GM10248 (cell line): ENCODE measurements around the gene PCBP1.
A peak's percentile ranks its signal among the peaks of the same experiment; 100 is the strongest.
"Not testable (repeated sequence)": the region's sequence is repeated elsewhere in the genome, so short reads cannot be mapped to it uniquely, and the experiment has no call there.

Source experiments
- CTCF ChIA-PET: fragments of 300-600 bp; sonication (Branson Sonifier 250); formaldehyde crosslinking; extraction: SDS; loops from one replicate; lab custom pipeline; 2021; ENCODE audit warnings: antibody characterized with exemption; lab: Yijun Ruan, JAX
- POLR2A ChIA-PET: fragments of 350-650 bp; sonication (Branson Sonifier 250); formaldehyde crosslinking; extraction: SDS; loops from one replicate; lab custom pipeline; 2020; ENCODE audit warnings: antibody characterized with exemption; lab: Yijun Ruan, JAX
- DNase-seq: peaks from one replicate; pipeline ENCODE4 v3.0.0; 2012; ENCODE audit errors: extremely low spot score
- TF ChIP-seq, protein P1 (sequence below): IDR thresholded peaks from 2 replicates; pipeline ENCODE4 v1.5.1; 2012; ENCODE audit warnings: mild to moderate bottlenecking, low read depth; ENCODE audit errors: extremely low read depth, missing control alignments, control extremely low read depth

PCBP1 gene

GRCh38 chr2:70050631-70051425 lies 36.4 kb upstream of the PCBP1 start:
- TF ChIP-seq, protein P1, sequence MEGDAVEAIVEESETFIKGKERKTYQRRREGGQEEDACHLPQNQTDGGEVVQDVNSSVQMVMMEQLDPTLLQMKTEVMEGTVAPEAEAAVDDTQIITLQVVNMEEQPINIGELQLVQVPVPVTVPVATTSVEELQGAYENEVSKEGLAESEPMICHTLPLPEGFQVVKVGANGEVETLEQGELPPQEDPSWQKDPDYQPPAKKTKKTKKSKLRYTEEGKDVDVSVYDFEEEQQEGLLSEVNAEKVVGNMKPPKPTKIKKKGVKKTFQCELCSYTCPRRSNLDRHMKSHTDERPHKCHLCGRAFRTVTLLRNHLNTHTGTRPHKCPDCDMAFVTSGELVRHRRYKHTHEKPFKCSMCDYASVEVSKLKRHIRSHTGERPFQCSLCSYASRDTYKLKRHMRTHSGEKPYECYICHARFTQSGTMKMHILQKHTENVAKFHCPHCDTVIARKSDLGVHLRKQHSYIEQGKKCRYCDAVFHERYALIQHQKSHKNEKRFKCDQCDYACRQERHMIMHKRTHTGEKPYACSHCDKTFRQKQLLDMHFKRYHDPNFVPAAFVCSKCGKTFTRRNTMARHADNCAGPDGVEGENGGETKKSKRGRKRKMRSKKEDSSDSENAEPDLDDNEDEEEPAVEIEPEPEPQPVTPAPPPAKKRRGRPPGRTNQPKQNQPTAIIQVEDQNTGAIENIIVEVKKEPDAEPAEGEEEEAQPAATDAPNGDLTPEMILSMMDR = no peak
- CTCF ChIA-PET = no interaction called here
- DNase-seq = no peak
- POLR2A ChIA-PET = no interaction called here

GRCh38 chr2:70055259-70055658 lies 32.0 kb upstream of the PCBP1 start:
- DNase-seq, POLR2A ChIA-PET: not testable (repeated sequence)
- CTCF ChIA-PET = interaction anchor here (1.1 kb wide), 1 partner anchor 13 kb away, joined by 3 read pairs; no protein-coding TSS in a partner anchor

GRCh38 chr2:70061317-70061716 lies 26.0 kb upstream of the PCBP1 start:
- ChIA-PET CTCF (interaction anchor here (1.2 to 2.2 kb wide), 4 partner anchors 10 to 149 kb away, joined by 3 to 10 read pairs (median 8); no protein-coding TSS in a partner anchor), POLR2A (interaction anchor here (0.6 kb wide), 1 partner anchor 64 kb away, joined by 3 read pairs; no protein-coding TSS in a partner anchor)
- TF ChIP-seq, protein P1 = no peak
- DNase-seq = no peak

DNA sequence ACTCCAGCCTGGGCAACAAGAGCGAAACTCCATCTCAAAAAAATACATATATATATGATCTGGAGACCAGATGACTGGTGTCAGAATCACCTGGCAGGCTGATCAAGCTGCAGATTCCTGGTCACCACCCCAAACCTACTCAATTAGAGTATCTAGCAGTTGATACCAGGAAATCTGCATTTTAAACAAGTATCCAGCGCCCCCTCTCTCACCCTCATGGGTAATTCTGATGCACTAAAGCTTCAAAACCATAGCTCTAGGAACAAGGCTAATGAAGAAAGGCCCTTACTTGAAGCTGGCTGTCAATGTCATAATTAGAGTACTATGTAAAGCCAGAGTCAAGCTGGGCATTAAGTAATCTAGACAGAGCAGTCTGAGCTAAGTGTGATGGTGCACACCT lies 25.0 kb upstream of the PCBP1 start:
- ChIA-PET POLR2A (interaction anchor here (0.6 kb wide), 2 partner anchors 65 to 645 kb away, joined by 3 read pairs; no protein-coding TSS in a partner anchor), CTCF (interaction anchor here (1.0 to 2.0 kb wide), 13 partner anchors 9 to 338 kb away, joined by 3 to 10 read pairs (median 3); no protein-coding TSS in a partner anchor)
- DNase-seq = no peak
- TF ChIP-seq, protein P1 = no peak

DNA sequence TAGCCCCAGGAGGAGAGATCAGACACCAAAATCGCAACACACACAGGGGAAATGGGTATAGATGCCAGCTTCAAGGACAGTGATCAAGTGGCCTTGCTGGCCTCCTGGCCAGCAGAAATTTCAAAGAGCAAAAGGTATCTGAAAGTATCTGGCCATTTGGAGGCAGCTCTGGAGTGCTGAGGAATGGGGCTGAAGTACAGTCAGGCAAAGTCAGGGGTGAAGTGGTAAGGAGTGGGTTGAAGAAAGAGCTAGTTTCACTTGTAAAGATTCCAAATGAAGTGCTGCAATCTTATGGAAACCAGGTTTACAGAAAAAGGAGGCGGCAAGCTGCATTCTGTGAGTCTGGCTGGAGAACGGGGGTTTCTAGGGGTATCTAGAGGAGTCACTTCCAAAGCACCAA lies 19.2 kb upstream of the PCBP1 start:
- TF ChIP-seq, protein P1 = no peak
- DNase-seq = no peak
- CTCF ChIA-PET = interaction anchor here (0.9 to 6.4 kb wide), 13 partner anchors 8 to 343 kb away, joined by 3 to 92 read pairs (median 3); partner anchors contain the start of genes MXD1 and PCBP1
- POLR2A ChIA-PET = interaction anchor here (0.7 to 4.0 kb wide), 3 partner anchors 14 to 154 kb away, joined by 3 to 18 read pairs (median 11); partner anchors contain the start of gene MXD1

DNA sequence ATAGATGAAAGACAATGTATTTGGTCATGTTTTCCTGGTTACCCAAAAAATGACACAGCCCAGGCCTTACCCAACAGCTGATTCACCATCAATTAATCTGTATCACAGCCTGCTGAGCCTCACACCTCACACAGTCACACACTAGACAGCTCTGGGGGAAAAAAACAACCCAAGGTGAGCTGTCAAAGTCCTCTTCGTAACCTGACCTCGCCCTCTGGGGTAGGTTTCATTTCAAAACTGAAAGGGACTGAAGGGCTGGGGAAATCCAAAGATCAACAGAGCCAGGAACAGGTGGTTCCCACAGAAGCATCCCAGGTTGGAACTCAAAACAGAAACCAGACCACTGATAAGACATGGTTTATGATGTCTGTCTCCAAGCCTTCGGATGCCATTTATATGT lies 18.2 kb upstream of the PCBP1 start:
- ChIA-PET CTCF (interaction anchor here (1.0 to 6.4 kb wide), 15 partner anchors 8 to 344 kb away, joined by 3 to 92 read pairs (median 3); partner anchors contain the start of genes MXD1 and PCBP1), POLR2A (interaction anchor here (0.7 to 4.0 kb wide), 3 partner anchors 13 to 461 kb away, joined by 6 to 18 read pairs (median 11); partner anchors contain the start of gene MXD1)
- DNase-seq = peak; percentile 69
- TF ChIP-seq, protein P1 = no peak
